Iris pigment epithelial cell (primary cell): ENCODE measurements around the gene F7.
A peak's percentile ranks its signal among the peaks of the same experiment; 100 is the strongest.

ENCODE experiments used
- DNase-seq: peaks from one replicate; pipeline ENCODE4 v3.0.0-alpha.2; 2011; ENCODE audit warnings: low read depth

Gene F7

DNA sequence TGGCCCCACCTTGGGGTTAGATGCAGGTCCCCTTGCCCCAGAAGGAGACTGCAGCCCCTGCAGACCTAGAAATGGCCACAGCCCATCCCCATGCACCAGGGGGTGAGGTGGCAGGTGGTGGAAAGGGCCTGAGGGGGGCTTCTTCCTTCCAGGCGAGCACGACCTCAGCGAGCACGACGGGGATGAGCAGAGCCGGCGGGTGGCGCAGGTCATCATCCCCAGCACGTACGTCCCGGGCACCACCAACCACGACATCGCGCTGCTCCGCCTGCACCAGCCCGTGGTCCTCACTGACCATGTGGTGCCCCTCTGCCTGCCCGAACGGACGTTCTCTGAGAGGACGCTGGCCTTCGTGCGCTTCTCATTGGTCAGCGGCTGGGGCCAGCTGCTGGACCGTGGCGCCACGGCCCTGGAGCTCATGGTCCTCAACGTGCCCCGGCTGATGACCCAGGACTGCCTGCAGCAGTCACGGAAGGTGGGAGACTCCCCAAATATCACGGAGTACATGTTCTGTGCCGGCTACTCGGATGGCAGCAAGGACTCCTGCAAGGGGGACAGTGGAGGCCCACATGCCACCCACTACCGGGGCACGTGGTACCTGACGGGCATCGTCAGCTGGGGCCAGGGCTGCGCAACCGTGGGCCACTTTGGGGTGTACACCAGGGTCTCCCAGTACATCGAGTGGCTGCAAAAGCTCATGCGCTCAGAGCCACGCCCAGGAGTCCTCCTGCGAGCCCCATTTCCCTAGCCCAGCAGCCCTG lies 12.8 kb downstream of the F7 start:
- no peak for DNase-seq

DNA sequence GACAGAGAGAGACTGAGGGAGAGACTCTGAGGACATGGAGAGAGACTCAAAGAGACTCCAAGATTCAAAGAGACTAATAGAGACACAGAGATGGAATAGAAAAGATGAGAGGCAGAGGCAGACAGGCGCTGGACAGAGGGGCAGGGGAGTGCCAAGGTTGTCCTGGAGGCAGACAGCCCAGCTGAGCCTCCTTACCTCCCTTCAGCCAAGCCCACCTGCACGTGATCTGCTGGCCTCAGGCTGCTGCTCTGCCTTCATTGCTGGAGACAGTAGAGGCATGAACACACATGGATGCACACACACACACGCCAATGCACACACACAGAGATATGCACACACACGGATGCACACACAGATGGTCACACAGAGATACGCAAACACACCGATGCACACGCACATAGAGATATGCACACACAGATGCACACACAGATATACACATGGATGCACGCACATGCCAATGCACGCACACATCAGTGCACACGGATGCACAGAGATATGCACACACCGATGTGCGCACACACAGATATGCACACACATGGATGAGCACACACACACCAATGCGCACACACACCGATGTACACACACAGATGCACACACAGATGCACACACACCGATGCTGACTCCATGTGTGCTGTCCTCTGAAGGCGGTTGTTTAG lies 13.7 kb downstream of the F7 start:
- no peak for DNase-seq

DNA sequence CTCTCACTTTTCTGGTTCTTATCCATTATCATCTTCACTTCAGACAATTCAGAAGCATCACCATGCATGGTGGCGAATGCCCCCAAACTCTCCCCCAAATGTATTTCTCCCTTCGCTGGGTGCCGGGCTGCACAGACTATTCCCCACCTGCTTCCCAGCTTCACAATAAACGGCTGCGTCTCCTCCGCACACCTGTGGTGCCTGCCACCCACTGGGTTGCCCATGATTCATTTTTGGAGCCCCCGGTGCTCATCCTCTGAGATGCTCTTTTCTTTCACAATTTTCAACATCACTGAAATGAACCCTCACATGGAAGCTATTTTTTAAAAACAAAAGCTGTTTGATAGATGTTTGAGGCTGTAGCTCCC lies 14.2 kb downstream of the F7 start:
- no peak for DNase-seq

GRCh38 chr13:113120300-113121182 lies 14.9 kb downstream of the F7 start:
- no peak for DNase-seq

GRCh38 chr13:113121183-113121927 lies 15.8 kb downstream of the F7 start:
- no peak for DNase-seq

DNA sequence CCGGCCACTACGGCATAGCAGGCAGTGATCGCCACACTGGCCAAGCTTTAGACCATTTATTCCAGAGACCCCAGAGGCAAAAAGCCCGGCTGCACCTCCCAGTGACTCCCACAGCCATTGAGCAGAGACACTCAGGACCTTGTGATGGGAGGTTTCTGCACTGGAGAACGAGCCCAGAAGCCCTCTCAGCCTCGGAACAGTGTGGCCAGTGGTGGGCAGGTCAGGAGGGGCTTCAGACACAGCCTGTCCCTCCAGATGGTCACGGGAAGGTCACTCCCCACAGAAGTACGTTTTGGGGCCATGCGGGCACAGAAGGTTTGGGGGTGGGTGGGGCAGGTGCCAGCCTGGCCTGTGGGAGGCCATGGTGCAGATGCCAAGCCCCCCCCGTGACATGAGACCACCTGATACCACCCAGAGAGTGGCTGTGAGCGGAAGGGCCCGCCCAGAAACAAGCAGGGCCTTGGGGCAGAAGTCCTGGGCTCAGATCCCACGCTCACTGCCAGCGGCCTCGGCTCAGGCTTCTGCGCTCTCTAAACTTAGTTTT lies 16.4 kb downstream of the F7 start:
- no peak for DNase-seq

DNA sequence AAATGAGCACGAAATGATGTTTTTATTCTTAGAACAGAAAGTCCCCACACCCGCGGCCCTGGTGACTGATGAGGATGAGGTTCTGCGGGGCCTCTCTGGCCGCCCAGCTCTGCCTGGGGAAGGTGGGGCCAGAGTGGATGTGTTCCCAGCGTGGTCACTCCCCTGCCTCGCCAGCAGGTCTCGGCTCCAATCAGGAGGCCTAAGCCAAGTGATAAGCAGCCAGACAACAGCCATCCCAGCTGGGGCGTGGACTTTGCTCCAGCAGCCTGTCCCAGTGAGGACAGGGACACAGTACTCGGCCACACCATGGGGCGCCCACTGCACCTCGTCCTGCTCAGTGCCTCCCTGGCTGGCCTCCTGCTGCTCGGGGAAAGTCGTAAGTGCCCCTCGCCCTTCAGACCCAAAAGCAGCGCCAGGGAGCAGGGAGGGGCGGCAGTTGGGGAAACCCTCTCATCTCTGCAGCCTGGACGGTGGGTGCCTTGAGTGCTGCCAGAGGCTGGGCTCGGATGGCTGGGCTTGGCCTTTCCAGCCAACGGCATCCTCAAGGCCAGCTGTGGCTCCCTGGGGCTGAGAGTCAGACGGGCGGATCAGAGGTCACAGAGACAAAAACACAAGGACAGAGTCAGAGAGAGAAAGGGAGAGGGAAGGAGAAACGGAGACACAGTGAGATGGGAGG lies 17.1 kb downstream of the F7 start, which contains the start of gene F10:
Gene F10 (plus strand): TSS at position 250 of the 676 bp plus-strand sequence. CDS start 57 bp downstream, at position 307.
- DNase-seq, result peak; percentile 87

- DNase-seq, result no peak
Observed at GRCh38 chr13:113123226-113124201, 17.9 kb downstream of the F7 start.

GRCh38 chr13:113124211-113124970 lies 18.8 kb downstream of the F7 start:
- DNase-seq, result no peak

GRCh38 chr13:113125506-113126264 lies 20.1 kb downstream of the F7 start:
- DNase-seq, result no peak

DNA sequence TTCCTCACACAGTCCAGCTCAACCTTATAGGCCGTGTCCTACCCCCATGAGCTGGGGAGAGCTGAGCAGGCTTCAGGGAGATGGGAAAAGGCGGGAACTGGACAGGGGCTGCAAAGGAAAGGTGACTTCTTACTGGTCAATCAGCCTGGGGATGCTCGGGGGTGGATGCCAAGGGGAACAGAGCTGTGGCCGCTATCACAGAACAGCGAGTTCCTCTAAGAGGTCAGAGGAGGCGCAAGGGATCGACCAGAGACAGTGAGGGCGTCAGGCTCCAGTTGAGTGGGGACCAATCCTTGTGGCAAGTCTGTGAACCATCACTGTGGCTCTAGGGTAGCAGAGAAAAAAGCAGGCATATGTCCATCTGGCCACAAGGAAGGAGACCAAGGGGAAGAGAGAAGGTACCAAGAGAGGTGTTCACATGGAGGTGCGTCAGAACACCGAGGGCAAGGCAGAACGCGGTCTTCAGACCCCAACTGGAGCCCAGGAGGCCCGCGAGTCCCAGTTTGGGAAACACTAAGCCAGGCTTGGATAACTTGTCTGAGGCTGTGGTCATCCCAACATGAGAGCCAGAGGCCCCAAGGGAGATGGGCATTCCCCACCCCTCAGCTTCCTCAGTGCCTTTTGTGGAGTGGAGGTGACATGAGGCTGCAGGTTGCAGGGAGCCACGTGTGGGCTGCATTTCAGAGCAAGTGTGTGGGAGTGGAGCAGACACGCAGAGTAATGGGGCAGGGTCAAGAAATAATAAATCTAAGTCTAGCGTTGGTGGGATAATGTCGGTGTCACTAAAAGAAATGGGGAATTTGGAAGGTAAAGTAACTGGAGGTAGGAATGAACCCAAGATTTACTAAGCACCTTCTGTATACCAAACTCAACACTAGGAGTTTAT lies 20.9 kb downstream of the F7 start:
- no peak for DNase-seq

DNA sequence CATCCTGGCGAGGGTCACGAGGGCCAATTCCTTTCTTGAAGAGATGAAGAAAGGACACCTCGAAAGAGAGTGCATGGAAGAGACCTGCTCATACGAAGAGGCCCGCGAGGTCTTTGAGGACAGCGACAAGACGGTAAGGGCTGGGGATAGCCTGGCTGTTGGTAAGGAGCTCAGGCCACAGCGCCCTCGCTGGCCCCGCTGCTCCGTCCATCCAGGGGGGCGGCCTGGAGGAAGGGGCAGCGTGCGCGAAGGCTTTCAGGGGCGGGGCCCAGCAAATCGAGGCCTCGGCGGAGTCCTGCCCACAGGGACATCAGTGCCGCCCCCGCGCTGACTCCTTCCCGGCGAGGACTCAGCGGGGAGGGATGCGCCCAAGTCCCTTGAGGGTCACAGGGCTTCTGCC lies 23.9 kb downstream of the F7 start:
- DNase-seq, result no peak

DNA sequence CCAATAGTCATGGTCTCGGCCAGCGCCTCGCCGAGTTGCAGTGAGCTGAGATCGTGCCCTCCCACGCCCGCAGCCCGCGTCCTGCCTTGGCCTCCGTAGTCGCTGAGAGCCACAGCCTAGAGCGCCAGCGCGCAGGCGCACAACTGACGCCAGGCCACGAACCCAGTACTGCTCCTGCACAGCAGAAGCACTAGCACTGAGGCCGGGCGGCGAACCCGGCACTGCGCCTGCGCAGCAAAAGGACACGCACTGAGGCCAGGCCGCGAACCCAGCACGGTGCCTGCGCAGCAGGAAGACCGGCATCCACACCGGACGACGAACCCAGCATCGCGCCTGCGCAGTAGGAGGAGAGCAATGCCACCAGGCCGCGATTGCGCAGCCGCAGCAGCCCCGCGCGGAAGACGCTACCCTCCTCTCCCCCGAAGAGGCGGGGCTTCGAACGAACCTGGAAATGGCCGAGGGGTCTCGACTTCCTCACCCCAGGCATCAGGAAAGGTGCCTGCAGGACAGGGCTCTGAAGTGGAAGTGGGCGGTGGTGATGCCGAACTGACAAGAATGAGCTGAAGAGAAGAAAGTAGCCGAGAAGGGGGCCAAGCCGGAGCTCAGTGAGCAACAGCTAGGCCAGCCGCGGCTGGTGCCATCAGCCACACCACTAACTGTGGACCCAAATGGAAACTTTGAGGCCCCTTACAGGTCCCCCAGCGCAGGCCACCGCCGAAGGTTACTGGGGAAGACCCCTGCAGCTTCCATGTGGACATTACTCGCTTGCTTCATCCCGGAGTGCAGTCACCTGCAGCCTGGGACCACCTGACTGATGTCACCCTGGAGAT lies 24.5 kb downstream of the F7 start:
- DNase-seq, result no peak

- DNase-seq, result no peak
Observed at GRCh38 chr13:113135281-113135760, 29.7 kb downstream of the F7 start.

GRCh38 chr13:113137691-113138298 lies 32.2 kb downstream of the F7 start:
- DNase-seq, result no peak
